Activated CD8-positive, alpha-beta memory T cell treated with anti-CD3 and anti-CD28 coated beads for 36 hours (primary cell): Measurements from ENCODE around the gene PLCG1. TPM values are rescaled to one million over a fixed set of nuclear protein-coding genes. Genes with fewer than 3 reads are reported as not detected.

Source experiments
- CTCF ChIA-PET: fragments of 350-600 bp; sonication (Branson Sonifier 250); formaldehyde crosslinking; loops from one replicate; lab custom pipeline; 2021; ENCODE audit warnings: antibody characterized with exemption; lab: Charles Lee
- POLR2A ChIA-PET: fragments of 350-600 bp; sonication (Branson Sonifier 250); formaldehyde crosslinking; loops from one replicate; lab custom pipeline; 2021; ENCODE audit warnings: antibody characterized with exemption; lab: Charles Lee
- total RNA-seq, 2 experiments: library from RNA; stranded (reverse); gene quantifications; one replicate each; pipeline ENCODE4 v1.2.3, GENCODE V29; 2021

Gene PLCG1
- total RNA-seq, 2 experiments from 2014 or later = 111 to 121 TPM

DNA sequence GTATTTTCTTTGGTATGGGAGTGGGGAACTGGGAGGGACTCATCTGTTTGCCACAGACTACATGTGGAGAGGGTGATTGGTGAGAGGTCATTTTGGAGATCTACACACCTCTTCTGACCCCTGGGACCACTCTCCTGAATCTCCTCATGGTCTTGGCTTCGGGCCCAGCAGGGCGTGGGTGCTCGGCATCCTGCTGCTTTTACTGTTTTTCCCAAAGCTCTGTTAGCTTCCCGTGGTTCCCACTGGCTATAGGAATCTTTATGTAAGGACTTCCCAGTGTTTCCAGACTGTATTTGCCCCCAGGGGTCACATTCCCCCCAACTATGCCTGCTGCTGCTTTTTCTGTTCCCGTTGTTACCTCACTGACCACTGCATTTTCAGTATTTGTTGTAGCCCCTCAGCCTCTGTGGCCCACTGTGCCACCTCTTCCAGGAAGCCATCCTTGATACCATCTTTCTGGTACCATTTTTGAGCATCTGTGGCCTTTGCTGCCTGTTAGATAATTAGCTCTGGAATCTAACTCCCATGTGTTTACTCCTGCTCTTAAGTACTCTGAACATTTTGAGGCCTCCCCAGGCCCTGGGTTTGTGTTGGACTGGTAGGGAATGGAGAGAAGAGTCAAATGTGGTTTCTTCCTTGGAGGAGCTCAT is 14.9 kb downstream of the PLCG1 start:
- ChIA-PET POLR2A (interaction anchor here (1.9 kb wide), 1 partner anchor 10 kb away, joined by 6 read pairs; no protein-coding TSS in a partner anchor), CTCF (interaction anchor here (1.3 to 2.5 kb wide), 3 partner anchors 11 to 18 kb away, joined by 3 to 12 read pairs (median 4); no protein-coding TSS in a partner anchor)

GRCh38 chr20:41154436-41155176 is 17.3 kb downstream of the PLCG1 start:
- ChIA-PET POLR2A (interaction anchor here (1.1 to 5.6 kb wide), 2 partner anchors 10 to 15 kb away, joined by 5 to 71 read pairs; partner anchors contain the start of gene PLCG1), CTCF (interaction anchor here (0.8 to 5.2 kb wide), 6 partner anchors 8 to 230 kb away, joined by 3 to 43 read pairs (median 10); no protein-coding TSS in a partner anchor)

DNA sequence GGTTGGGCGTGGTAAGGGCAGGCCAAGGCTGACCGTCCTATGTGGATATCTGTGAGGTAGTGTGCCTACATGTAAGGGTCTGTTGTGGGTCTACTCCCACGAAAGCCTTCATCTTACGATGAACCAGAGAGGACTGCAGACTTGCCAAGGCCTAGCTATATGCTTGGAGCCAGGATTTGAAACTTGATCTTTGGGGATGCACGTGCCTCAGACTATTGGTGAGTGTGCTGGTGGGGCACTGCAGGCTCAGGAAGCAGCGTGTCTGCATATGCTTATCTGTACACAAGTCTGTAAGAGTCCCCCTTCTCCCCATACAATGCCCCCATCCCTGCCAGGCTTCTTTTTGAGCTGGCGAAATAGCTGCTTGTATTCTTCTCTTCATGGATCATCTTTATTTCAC is 17.9 kb downstream of the PLCG1 start:
- ChIA-PET POLR2A (interaction anchor here (1.1 to 5.6 kb wide), 2 partner anchors 11 to 16 kb away, joined by 5 to 71 read pairs; partner anchors contain the start of gene PLCG1), CTCF (interaction anchor here (0.8 to 5.2 kb wide), 7 partner anchors 8 to 230 kb away, joined by 3 to 43 read pairs (median 10); no protein-coding TSS in a partner anchor)

GRCh38 chr20:41158082-41158625 is 20.8 kb downstream of the PLCG1 start:
- ChIA-PET CTCF (interaction anchor here (0.6 to 5.2 kb wide), 10 partner anchors 11 to 181 kb away, joined by 3 to 43 read pairs (median 8); no protein-coding TSS in a partner anchor), POLR2A (interaction anchor here (1.2 to 5.6 kb wide), 5 partner anchors 11 to 159 kb away, joined by 4 to 71 read pairs (median 6); partner anchors contain the start of genes PLCG1 and ZHX3)

DNA sequence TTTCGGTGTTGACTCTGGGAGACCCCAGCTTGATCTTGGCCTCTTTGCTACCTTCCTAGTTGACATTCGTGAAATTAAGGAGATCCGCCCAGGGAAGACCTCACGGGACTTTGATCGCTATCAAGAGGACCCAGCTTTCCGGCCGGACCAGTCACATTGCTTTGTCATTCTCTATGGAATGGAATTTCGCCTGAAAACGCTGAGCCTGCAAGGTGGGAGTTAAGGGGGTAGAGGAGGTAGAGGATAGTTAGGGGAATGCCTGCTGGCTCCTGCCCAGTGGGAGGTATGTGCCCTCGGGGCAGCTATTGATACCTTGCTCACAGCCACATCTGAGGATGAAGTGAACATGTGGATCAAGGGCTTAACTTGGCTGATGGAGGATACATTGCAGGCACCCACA is 22.2 kb downstream of the PLCG1 start:
- ChIA-PET POLR2A (interaction anchor here (5.6 kb wide), 1 partner anchor 20 kb away, joined by 71 read pairs; the partner anchor contains the start of gene PLCG1), CTCF (interaction anchor here (1.3 to 3.2 kb wide), 2 partner anchors 21 to 23 kb away, joined by 3 to 23 read pairs; no protein-coding TSS in a partner anchor)

- POLR2A ChIA-PET = no interaction called here
- CTCF ChIA-PET = interaction anchor here (1.0 to 1.3 kb wide), 4 partner anchors 10 to 110 kb away, joined by 3 read pairs; no protein-coding TSS in a partner anchor
Measured at GRCh38 chr20:41160686-41161085, 23.3 kb downstream of the PLCG1 start.

GRCh38 chr20:41161886-41162285 is 24.5 kb downstream of the PLCG1 start:
- POLR2A ChIA-PET = no interaction called here
- CTCF ChIA-PET = interaction anchor here (0.7 to 2.1 kb wide), 3 partner anchors 11 to 112 kb away, joined by 3 to 11 read pairs (median 3); no protein-coding TSS in a partner anchor

GRCh38 chr20:41162396-41162795 is 25.1 kb downstream of the PLCG1 start:
- ChIA-PET POLR2A (no interaction called here), CTCF (interaction anchor here (0.7 to 2.1 kb wide), 2 partner anchors 10 to 26 kb away, joined by 3 to 11 read pairs; no protein-coding TSS in a partner anchor)

DNA sequence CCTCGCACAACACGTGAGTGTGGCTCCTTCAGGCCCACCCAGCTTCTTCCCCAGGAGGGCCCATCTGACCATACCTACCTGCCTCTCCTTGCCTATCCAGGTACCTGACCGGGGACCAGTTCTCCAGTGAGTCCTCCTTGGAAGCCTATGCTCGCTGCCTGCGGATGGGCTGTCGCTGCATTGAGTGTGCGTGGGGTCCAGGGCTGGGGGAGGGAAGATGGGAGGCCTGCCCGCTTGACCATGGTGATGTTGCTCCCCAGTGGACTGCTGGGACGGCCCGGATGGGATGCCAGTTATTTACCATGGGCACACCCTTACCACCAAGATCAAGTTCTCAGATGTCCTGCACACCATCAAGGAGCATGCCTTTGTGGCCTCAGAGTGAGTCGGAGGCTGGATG is 26.5 kb downstream of the PLCG1 start:
- POLR2A ChIA-PET = no interaction called here
- CTCF ChIA-PET = interaction anchor here (1.0 to 2.1 kb wide), 2 partner anchors 9 to 29 kb away, joined by 5 to 11 read pairs; no protein-coding TSS in a partner anchor

GRCh38 chr20:41165001-41165882 is 27.9 kb downstream of the PLCG1 start:
- CTCF ChIA-PET = interaction anchor here (1.0 kb wide), 1 partner anchor 8 kb away, joined by 3 read pairs; no protein-coding TSS in a partner anchor
- POLR2A ChIA-PET = no interaction called here

DNA sequence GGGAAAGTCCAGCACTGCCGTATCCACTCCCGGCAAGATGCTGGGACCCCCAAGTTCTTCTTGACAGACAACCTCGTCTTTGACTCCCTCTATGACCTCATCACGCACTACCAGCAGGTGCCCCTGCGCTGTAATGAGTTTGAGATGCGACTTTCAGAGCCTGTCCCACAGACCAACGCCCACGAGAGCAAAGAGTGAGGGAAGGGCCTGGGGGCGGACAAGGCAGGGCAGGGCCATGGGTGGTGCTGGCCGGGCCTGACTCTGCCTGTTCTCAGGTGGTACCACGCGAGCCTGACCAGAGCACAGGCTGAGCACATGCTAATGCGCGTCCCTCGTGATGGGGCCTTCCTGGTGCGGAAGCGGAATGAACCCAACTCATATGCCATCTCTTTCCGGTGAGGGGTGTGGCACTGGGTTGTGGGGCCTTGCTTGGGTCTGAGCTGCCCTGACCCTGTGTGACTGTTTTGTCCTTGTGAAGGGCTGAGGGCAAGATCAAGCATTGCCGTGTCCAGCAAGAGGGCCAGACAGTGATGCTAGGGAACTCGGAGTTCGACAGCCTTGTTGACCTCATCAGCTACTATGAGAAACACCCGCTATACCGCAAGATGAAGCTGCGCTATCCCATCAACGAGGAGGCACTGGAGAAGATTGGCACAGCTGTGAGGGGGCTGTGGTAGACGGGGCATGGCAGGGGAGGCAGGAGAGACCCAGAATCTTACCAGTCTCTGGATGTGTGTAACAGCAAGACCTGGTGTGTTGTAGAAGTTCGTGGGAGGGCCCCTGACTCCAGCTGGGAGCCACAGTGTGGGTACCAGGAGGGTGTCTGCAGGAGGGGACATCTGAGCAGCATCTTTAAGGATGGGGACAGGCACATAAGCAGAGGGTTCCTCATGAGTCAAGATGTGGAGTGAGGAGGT is 29.1 kb downstream of the PLCG1 start:
- ChIA-PET CTCF (interaction anchor here (0.6 kb wide), 1 partner anchor 171 kb away, joined by 4 read pairs; no protein-coding TSS in a partner anchor), POLR2A (no interaction called here)

- ChIA-PET CTCF (interaction anchor here (0.6 kb wide), 1 partner anchor 170 kb away, joined by 4 read pairs; no protein-coding TSS in a partner anchor), POLR2A (no interaction called here)
Measured at GRCh38 chr20:41167118-41167470, 29.8 kb downstream of the PLCG1 start.

DNA sequence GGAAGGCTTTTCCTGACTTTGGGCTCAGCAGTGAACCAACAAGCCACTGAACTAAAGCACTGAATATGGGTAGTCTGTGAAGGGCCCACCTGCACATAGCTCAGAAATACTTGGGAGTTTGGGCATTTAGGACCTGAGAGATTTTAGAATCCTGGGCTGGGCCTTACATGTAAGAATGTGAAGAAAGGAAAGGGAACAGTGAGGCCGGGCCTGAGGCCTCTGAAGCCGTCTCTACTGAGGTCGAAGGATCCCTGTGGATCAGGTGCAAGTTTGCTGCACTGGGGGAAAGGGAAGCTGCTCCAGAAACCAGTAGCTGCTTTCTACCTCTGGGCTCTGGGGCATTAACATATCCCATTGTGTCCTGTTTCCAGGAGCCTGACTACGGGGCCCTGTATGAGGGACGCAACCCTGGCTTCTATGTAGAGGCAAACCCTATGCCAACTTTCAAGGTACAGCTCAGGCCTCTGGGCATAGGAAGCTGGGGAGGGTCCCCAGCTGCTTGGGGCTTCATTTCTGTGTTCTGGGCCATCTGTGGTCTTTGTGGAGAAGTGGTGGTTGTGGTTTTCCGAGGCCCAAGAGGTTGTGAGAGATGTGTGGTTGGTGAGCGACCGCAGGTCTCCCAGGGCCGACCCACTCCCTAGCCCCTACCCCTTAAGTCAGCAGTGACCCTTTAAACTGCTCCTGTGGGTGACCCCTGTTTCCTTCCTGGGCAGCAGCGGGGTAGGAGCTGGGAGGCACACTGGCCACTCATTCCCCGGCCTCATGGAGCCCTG is 30.3 kb downstream of the PLCG1 start:
- POLR2A ChIA-PET = no interaction called here
- CTCF ChIA-PET = no interaction called here

DNA sequence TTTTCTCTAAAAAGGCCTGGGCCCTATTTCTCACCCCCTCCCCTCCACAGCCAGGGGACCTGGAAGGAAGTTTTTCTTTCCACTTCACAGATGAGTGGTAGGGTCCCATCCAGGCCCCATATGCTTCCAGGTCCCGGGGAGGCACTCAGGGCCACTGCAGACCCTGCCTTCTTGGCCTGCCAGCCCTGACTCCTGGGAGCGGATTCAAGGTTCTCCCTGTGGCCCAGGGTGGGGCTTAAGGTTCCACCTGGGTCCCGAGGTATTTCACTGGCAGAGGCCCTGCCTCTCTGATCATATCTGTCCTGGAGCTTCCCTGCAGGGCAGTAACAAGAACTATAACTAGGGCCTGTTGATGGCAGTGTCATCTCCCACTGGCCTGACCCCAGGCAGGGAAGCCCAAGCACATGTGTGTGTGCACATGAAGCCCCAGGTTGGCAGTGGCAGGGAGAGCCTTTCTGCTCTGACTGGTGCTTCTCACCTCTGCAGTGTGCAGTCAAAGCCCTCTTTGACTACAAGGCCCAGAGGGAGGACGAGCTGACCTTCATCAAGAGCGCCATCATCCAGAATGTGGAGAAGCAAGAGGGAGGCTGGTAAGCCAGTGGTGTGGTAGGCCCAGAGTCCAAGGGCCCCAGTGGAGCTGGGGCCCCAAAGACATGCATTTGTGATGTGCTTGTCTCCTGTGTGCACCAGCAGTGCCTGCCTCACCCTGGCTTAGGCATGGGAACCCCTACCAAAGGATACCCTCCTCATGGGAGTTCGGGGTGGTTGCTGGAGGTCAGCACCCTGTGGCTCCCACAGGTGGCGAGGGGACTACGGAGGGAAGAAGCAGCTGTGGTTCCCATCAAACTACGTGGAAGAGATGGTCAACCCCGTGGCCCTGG is 31.2 kb downstream of the PLCG1 start:
- ChIA-PET POLR2A (interaction anchor here (1.2 kb wide), 1 partner anchor 11 kb away, joined by 4 read pairs; no protein-coding TSS in a partner anchor), CTCF (no interaction called here)

DNA sequence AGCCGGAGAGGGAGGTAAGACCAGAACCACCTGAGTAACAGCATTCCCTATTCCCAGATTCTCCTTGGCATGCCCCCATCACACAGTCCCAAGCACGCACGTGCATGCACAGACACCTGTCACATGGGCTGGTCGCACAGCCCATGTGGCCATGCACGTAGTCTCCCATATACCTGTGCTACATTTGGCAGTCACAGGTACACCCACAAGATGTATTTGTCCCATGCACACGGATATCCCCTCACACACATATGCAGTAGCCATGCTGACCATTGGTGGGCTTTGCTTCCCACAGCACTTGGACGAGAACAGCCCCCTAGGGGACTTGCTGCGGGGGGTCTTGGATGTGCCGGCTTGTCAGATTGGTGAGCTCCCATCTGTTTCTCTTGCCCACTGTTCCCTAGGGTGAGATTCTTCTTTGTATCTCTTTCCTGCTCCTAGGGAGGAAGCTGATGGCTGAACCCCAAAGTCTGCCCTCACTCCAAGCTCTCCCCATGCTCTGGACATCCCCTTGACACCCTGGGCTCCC is 31.9 kb downstream of the PLCG1 start:
- CTCF ChIA-PET = interaction anchor here (0.7 kb wide), 1 partner anchor 11 kb away, joined by 3 read pairs; no protein-coding TSS in a partner anchor
- POLR2A ChIA-PET = interaction anchor here (1.2 kb wide), 1 partner anchor 12 kb away, joined by 4 read pairs; no protein-coding TSS in a partner anchor
